Glutamatergic neuron (in vitro differentiated cells): Measurements from ENCODE around the gene C19orf73. TPM values are rescaled to one million over a fixed set of nuclear protein-coding genes. Genes with fewer than 3 reads are reported as not detected.
A peak's percentile ranks its signal among the peaks of the same experiment; 100 is the strongest.

Experiments used
- DNase-seq: peaks from one replicate; pipeline ENCODE4 v3.0.0; 2022
- H3K27ac Mint-ChIP-seq: one replicate; pipeline ENCODE4 v1.8.0; 2020; ENCODE audit warnings: mild to moderate bottlenecking, mixed read lengths, inconsistent platforms; ENCODE audit not compliant: unreplicated experiment
- H3K27me3 Mint-ChIP-seq: one replicate; pipeline ENCODE4 v1.8.0; 2020; ENCODE audit warnings: mild to moderate bottlenecking, moderate library complexity, mixed read lengths, inconsistent platforms; ENCODE audit not compliant: unreplicated experiment
- H3K36me3 Mint-ChIP-seq: one replicate; pipeline ENCODE4 v1.8.0; 2020; ENCODE audit warnings: mild to moderate bottlenecking, mixed read lengths, inconsistent platforms; ENCODE audit not compliant: unreplicated experiment
- H3K4me1 Mint-ChIP-seq: one replicate; pipeline ENCODE4 v1.8.0; 2020; ENCODE audit warnings: mild to moderate bottlenecking, low read depth, mixed read lengths, inconsistent platforms; ENCODE audit not compliant: unreplicated experiment
- H3K4me3 Mint-ChIP-seq: one replicate; pipeline ENCODE4 v1.8.0; 2020; ENCODE audit warnings: mild to moderate bottlenecking, mixed read lengths, inconsistent platforms; ENCODE audit not compliant: unreplicated experiment
- H3K9me3 Mint-ChIP-seq: one replicate; pipeline ENCODE4 v1.8.0; 2020; ENCODE audit warnings: mild to moderate bottlenecking, moderate library complexity, mixed read lengths, inconsistent platforms; ENCODE audit not compliant: unreplicated experiment
- CTCF ChIP-seq: fragments of 200-600 bp; sonication (generic); IDR thresholded peaks from one replicate; pipeline ENCODE4 v1.5.0; 2021; ENCODE audit not compliant: partially characterized antibody, unreplicated experiment
- total RNA-seq: library from RNA; stranded (reverse); fragmentation: NEBNext Ultra II Directional; extraction: Animal tissue kit (Norgen Biotek cat#: 25700); gene quantifications from one replicate; pipeline ENCODE4 v1.2.1, GENCODE V29; 2021; ENCODE audit not compliant: unreplicated experiment

Gene C19orf73
- total RNA-seq, 1 donor from 2014 or later: 3.2 TPM

- Mint-ChIP-seq H3K4me3 (peak overlapping the region; percentile 49), H3K27ac (peak overlapping the region; percentile 17), H3K4me1 (peaks cover 37% of the 10 kb centered on the region), H3K27me3 (peaks cover 11% of the 10 kb centered on the region), H3K9me3 (peaks cover 16% of the 10 kb centered on the region), H3K36me3 (peaks cover 13% of the 10 kb centered on the region)
- no peak for DNase-seq
- TF ChIP-seq CTCF: no peak
Observed at GRCh38 chr19:49098795-49099194, 20.1 kb downstream of the C19orf73 start.

GRCh38 chr19:49097453-49098288 is 21.3 kb downstream of the C19orf73 start:
- Mint-ChIP-seq H3K27me3 (peaks cover 11% of the 10 kb centered on the region), H3K4me1 (peaks cover 34% of the 10 kb centered on the region), H3K4me3 (peak overlapping the region; percentile 49), H3K27ac (peak overlapping the region; percentile 72), H3K36me3 (peaks cover 13% of the 10 kb centered on the region), H3K9me3 (peaks cover 16% of the 10 kb centered on the region)
- DNase-seq: peak; percentile 84
- TF ChIP-seq CTCF: peak; percentile 99

DNA sequence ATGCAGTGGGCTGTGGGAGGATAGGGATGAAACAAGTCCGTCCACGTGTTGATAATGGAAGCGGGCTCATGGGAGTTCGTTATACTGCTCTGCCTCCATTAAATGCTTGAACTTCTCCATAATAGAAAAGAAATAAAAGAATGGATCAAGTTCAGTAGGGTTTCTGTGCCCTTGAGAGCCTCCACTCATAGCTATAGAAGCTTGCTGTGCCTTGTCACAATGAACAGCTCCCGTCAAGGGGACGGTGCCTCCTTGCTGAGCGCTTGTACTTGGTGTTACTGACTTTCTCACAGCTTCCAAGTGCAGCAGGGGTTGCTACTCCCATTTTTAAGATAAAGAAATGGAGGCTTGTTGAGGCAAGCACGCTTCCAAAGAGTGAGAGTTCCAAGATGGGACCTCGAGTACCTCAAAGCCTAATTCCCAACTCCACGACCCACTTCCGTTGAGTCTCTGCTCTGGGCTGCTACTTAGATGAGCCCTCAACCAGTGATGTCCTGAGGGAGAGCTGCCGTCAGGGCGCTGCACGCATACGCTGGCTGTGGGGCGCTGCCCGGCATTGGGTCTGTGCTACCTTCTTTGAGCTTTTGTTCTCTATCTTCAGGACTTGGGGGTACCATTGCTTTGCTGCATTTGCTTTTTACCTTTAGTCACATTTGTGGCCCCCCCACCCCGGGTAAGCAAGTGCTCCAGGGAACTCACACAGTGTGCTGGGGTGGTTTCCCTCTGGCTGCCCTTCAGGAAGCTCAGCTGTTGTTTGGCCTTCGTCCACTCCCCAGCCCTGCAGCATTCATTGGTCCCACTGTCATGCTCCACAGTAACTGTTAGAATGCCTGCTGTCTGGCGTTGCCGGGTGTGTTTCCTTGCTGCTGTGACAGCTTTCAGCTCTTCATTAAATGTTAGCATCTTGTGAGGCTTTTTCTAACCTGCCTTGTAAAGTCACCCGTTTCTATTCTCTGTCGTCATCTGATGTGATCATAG is 24.1 kb downstream of the C19orf73 start:
- no peak for DNase-seq
- Mint-ChIP-seq H3K4me3 (peak overlapping the region; percentile 25), H3K27ac (peak overlapping the region; percentile 40), H3K36me3 (peaks cover 3% of the 10 kb centered on the region), H3K27me3 (peaks cover 5% of the 10 kb centered on the region), H3K4me1 (peaks cover 15% of the 10 kb centered on the region), H3K9me3 (peaks cover 8% of the 10 kb centered on the region)
- no peak for TF ChIP-seq CTCF

- H3K36me3 Mint-ChIP-seq: peaks cover 3% of the 10 kb centered on the region
- H3K4me3 Mint-ChIP-seq: no peak overlapping the region
- H3K4me1 Mint-ChIP-seq: peaks cover 4% of the 10 kb centered on the region
- H3K27ac Mint-ChIP-seq: no peak overlapping the region
- peaks cover 4% of the 10 kb centered on the region for H3K27me3 Mint-ChIP-seq
- DNase-seq: no peak
- H3K9me3 Mint-ChIP-seq: peaks cover 4% of the 10 kb centered on the region
- TF ChIP-seq CTCF: no peak
Observed at GRCh38 chr19:49092686-49093085, 26.3 kb downstream of the C19orf73 start.
